Measurements from ENCODE around the gene ATP8A1. TPM values are rescaled to one million over a fixed set of nuclear protein-coding genes. Genes with fewer than 3 reads are reported as not detected.

ATP8A1 gene
- total RNA-seq, 1 donor from 2014 or later = 44.0 TPM

DNA sequence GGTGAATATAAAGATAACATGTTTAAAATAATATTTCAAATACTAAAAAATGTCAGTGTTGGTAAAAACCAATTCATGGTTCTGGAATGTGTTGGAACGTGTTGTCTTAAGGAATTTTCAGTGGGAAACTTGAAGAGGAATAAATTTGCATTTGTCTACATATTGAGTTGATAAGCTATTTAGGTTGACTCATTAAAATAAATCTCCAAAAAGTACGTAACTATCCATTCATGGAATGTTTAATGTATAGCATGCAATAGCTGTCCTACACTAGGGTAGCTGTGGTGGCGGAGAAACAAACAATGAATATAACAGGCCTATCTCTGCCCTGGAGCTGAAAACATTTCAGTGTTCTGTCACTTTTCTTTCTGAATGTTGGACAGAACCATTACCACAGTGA, 239.4 kb downstream of the ATP8A1 start:
- TF ChIP-seq, protein P1, sequence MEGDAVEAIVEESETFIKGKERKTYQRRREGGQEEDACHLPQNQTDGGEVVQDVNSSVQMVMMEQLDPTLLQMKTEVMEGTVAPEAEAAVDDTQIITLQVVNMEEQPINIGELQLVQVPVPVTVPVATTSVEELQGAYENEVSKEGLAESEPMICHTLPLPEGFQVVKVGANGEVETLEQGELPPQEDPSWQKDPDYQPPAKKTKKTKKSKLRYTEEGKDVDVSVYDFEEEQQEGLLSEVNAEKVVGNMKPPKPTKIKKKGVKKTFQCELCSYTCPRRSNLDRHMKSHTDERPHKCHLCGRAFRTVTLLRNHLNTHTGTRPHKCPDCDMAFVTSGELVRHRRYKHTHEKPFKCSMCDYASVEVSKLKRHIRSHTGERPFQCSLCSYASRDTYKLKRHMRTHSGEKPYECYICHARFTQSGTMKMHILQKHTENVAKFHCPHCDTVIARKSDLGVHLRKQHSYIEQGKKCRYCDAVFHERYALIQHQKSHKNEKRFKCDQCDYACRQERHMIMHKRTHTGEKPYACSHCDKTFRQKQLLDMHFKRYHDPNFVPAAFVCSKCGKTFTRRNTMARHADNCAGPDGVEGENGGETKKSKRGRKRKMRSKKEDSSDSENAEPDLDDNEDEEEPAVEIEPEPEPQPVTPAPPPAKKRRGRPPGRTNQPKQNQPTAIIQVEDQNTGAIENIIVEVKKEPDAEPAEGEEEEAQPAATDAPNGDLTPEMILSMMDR (IDR thresholded peaks at IDR 0.05; ENCODE audit: unreplicated experiment) = no peak
- peaks cover 5% of the 10 kb centered on the region for H3K36me3 Mint-ChIP-seq (ENCODE audit: low read depth, unreplicated experiment)
- no peak for DNase-seq (ENCODE audit: low spot score)
- no peak overlapping the region for H3K4me3 Mint-ChIP-seq (ENCODE audit: unreplicated experiment)
- no peaks in the 10 kb centered on the region for H3K9me3 Mint-ChIP-seq (ENCODE audit: unreplicated experiment)
- H3K27ac Mint-ChIP-seq (ENCODE audit: unreplicated experiment) = no peak overlapping the region
- H3K4me1 Mint-ChIP-seq (ENCODE audit: unreplicated experiment) = peaks cover 3% of the 10 kb centered on the region
- H3K27me3 Mint-ChIP-seq (ENCODE audit: unreplicated experiment) = peaks cover 5% of the 10 kb centered on the region

DNA sequence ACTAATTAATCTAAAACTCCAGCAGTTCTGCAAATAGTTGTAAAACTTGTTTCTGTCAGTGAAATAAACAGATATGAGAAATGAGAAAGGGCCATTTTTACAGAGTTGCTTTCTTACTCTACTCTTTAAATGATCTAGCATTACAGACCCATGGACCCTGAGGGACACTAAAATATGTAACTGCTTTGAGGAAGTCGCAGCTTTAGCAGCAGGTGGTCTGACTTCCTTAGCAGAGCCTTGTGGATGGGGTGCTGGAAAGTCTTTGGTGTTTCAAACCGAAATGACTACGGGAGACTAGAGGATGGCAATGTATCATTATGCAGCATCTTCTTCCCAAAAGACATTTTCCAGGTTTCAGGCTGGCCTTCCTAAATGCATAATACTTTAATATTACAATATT, 240.9 kb downstream of the ATP8A1 start:
- H3K27ac Mint-ChIP-seq (ENCODE audit: unreplicated experiment) = no peak overlapping the region
- H3K36me3 Mint-ChIP-seq (ENCODE audit: low read depth, unreplicated experiment) = peaks cover under 1% of the 10 kb centered on the region
- no peak for DNase-seq (ENCODE audit: low spot score)
- H3K4me1 Mint-ChIP-seq (ENCODE audit: unreplicated experiment) = peaks cover 7% of the 10 kb centered on the region
- H3K4me3 Mint-ChIP-seq (ENCODE audit: unreplicated experiment) = no peak overlapping the region
- TF ChIP-seq, protein P1 (IDR thresholded peaks at IDR 0.05; ENCODE audit: unreplicated experiment) = no peak
- peaks cover 6% of the 10 kb centered on the region for H3K27me3 Mint-ChIP-seq (ENCODE audit: unreplicated experiment)
- H3K9me3 Mint-ChIP-seq (ENCODE audit: unreplicated experiment) = no peaks in the 10 kb centered on the region

DNA sequence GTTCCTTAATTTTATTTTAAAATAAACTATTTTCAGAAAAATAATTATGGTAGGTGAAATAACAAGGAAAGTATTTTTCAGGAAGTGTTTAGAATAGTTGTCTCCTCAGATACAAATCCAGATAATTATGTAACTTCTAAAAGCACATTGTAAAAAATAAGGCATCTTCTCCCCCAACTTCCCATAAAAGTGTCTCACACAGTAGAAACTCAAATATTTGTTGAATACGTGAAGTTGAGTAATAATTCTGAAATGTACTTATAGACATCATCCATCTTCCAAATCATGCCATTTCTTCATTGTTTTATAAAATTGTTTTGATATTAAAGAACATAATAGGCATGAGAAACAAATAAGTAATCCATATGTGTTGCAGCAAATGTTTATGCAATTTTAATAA, 241.6 kb downstream of the ATP8A1 start:
- no peaks in the 10 kb centered on the region for H3K9me3 Mint-ChIP-seq (ENCODE audit: unreplicated experiment)
- H3K27me3 Mint-ChIP-seq (ENCODE audit: unreplicated experiment) = peaks cover 7% of the 10 kb centered on the region
- peaks cover 12% of the 10 kb centered on the region for H3K4me1 Mint-ChIP-seq (ENCODE audit: unreplicated experiment)
- no peaks in the 10 kb centered on the region for H3K36me3 Mint-ChIP-seq (ENCODE audit: low read depth, unreplicated experiment)
- TF ChIP-seq, protein P1 (IDR thresholded peaks at IDR 0.05; ENCODE audit: unreplicated experiment) = no peak
- H3K4me3 Mint-ChIP-seq (ENCODE audit: unreplicated experiment) = no peak overlapping the region
- no peak for DNase-seq (ENCODE audit: low spot score)
- H3K27ac Mint-ChIP-seq (ENCODE audit: unreplicated experiment) = no peak overlapping the region

DNA sequence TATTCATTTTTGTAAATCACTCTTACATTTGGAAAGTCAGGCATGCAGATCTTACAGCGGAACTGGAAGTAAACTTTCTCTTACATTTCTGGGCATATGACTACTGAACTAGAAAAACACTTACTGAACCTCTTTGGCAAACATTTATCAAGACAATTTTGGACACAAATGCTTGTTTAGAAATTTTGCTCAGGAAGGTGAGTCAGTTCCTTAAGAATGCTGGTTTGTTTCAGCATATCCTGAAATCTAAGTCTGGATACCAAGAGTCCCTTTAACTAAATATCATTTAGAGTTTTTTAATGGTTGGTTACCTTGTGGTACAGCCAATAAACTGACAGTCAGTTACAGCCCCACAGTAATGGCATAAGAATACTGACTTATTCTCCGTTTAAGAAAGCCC, 244.7 kb downstream of the ATP8A1 start:
- no peak for DNase-seq (ENCODE audit: low spot score)
- H3K27me3 Mint-ChIP-seq (ENCODE audit: unreplicated experiment) = peaks cover 5% of the 10 kb centered on the region
- no peak overlapping the region for H3K4me3 Mint-ChIP-seq (ENCODE audit: unreplicated experiment)
- H3K27ac Mint-ChIP-seq (ENCODE audit: unreplicated experiment) = no peak overlapping the region
- H3K9me3 Mint-ChIP-seq (ENCODE audit: unreplicated experiment) = no peaks in the 10 kb centered on the region
- no peaks in the 10 kb centered on the region for H3K36me3 Mint-ChIP-seq (ENCODE audit: low read depth, unreplicated experiment)
- H3K4me1 Mint-ChIP-seq (ENCODE audit: unreplicated experiment) = peaks cover 13% of the 10 kb centered on the region
- TF ChIP-seq, protein P1 (IDR thresholded peaks at IDR 0.05; ENCODE audit: unreplicated experiment) = no peak

DNA sequence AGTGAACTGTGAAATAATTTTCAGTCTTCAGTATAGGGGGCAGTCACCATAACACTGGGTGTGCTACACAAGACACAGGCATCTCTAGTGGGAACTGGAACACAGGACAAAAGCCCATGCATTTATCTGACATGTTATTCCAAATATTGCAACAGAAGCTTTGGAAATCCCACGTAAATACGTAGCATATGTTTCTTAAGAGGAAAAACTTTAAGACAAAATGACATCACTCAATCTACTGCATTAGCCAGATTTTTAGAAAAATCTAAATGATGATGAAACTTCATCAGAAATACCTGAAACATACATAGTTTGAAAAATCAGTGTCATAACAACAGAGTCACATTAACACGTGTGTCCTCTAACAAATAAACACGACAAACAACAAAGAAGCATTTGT, 245.1 kb downstream of the ATP8A1 start:
- TF ChIP-seq, protein P1 (IDR thresholded peaks at IDR 0.05; ENCODE audit: unreplicated experiment) = no peak
- H3K27ac Mint-ChIP-seq (ENCODE audit: unreplicated experiment) = no peak overlapping the region
- H3K4me1 Mint-ChIP-seq (ENCODE audit: unreplicated experiment) = peaks cover 13% of the 10 kb centered on the region
- H3K4me3 Mint-ChIP-seq (ENCODE audit: unreplicated experiment) = no peak overlapping the region
- H3K36me3 Mint-ChIP-seq (ENCODE audit: low read depth, unreplicated experiment) = no peaks in the 10 kb centered on the region
- H3K27me3 Mint-ChIP-seq (ENCODE audit: unreplicated experiment) = peaks cover 5% of the 10 kb centered on the region
- no peak for DNase-seq (ENCODE audit: low spot score)
- H3K9me3 Mint-ChIP-seq (ENCODE audit: unreplicated experiment) = no peaks in the 10 kb centered on the region

All from endothelial cell (in vitro differentiated cells).